HEK293 (cell line): ENCODE measurements around the gene SLC20A1.

Experiments
- EGR2 ChIP-seq: fragments of 450-650 bp; formaldehyde crosslinking; IDR thresholded peaks from 2 replicates; pipeline ENCODE4 v1.5.1; 2016; ENCODE audit warnings: low read depth, missing biosample characterization, missing genetic modification characterization
- FEZF1 ChIP-seq: fragments of 450-650 bp; formaldehyde crosslinking; IDR thresholded peaks from 2 replicates; pipeline ENCODE4 v1.5.1; 2016; ENCODE audit warnings: missing biosample characterization, missing genetic modification characterization
- GLIS1 ChIP-seq: fragments of 450-650 bp; formaldehyde crosslinking; IDR thresholded peaks from 2 replicates; pipeline ENCODE4 v1.5.1; 2016; ENCODE audit warnings: missing biosample characterization, missing genetic modification characterization
- PRDM1 ChIP-seq: fragments of 450-650 bp; formaldehyde crosslinking; IDR thresholded peaks from 2 replicates; pipeline ENCODE4; 2016; ENCODE audit warnings: missing biosample characterization, missing genetic modification characterization
- SETDB1 ChIP-seq: IDR thresholded peaks from one replicate; pipeline ENCODE4 v1.6.1; 2017; ENCODE audit warnings: mild to moderate bottlenecking, low read length, moderate library complexity, mixed read lengths; ENCODE audit not compliant: insufficient read length
- SP3 ChIP-seq: fragments of 450-650 bp; formaldehyde crosslinking; IDR thresholded peaks from 2 replicates; pipeline ENCODE4 v1.5.1; 2016; ENCODE audit warnings: missing biosample characterization, missing genetic modification characterization
- SP7 ChIP-seq: fragments of 450-650 bp; formaldehyde crosslinking; IDR thresholded peaks from 2 replicates; pipeline ENCODE4 v1.5.1; 2016; ENCODE audit warnings: missing biosample characterization, missing genetic modification characterization
- ZNF133 ChIP-seq: fragments of 450-650 bp; formaldehyde crosslinking; IDR thresholded peaks from 2 replicates; pipeline ENCODE4 v1.5.1; 2016; ENCODE audit warnings: missing biosample characterization, missing genetic modification characterization
- ZNF138 ChIP-seq: fragments of 450-650 bp; formaldehyde crosslinking; IDR thresholded peaks from 2 replicates; pipeline ENCODE4 v1.5.1; 2016; ENCODE audit warnings: missing biosample characterization, missing genetic modification characterization, borderline replicate concordance
- ZNF140 ChIP-seq: fragments of 450-650 bp; formaldehyde crosslinking; IDR thresholded peaks from 2 replicates; pipeline ENCODE4 v1.5.1; 2016; ENCODE audit warnings: missing biosample characterization, missing genetic modification characterization
- ZNF155 ChIP-seq: fragments of 450-650 bp; formaldehyde crosslinking; IDR thresholded peaks from 2 replicates; pipeline ENCODE4 v1.5.1; 2016; ENCODE audit warnings: missing biosample characterization, missing genetic modification characterization
- ZNF174 ChIP-seq: fragments of 450-650 bp; formaldehyde crosslinking; IDR thresholded peaks from 2 replicates; pipeline ENCODE4 v1.5.0; 2017; ENCODE audit warnings: missing biosample characterization, mild to moderate bottlenecking, missing genetic modification characterization
- ZNF214 ChIP-seq: fragments of 450-650 bp; formaldehyde crosslinking; IDR thresholded peaks from 2 replicates; pipeline ENCODE4 v1.5.1; 2017; ENCODE audit warnings: missing biosample characterization, mild to moderate bottlenecking, missing genetic modification characterization, borderline replicate concordance
- ZNF366 ChIP-seq: fragments of 450-650 bp; formaldehyde crosslinking; conservative IDR thresholded peaks from 2 replicates; pipeline ENCODE4 v1.5.1; 2016; ENCODE audit warnings: missing biosample characterization, missing genetic modification characterization
- ZNF391 ChIP-seq: fragments of 450-650 bp; formaldehyde crosslinking; IDR thresholded peaks from 2 replicates; pipeline ENCODE4 v1.5.1; 2016; ENCODE audit warnings: low read depth, missing biosample characterization, missing genetic modification characterization, borderline replicate concordance
- ZNF426 ChIP-seq: fragments of 450-650 bp; formaldehyde crosslinking; IDR thresholded peaks from 2 replicates; pipeline ENCODE4 v1.5.1; 2017; ENCODE audit warnings: missing biosample characterization, missing genetic modification characterization, mild to moderate bottlenecking, inconsistent platforms, moderate library complexity
- ZNF76 ChIP-seq: fragments of 450-650 bp; formaldehyde crosslinking; IDR thresholded peaks from 2 replicates; pipeline ENCODE4; 2016; ENCODE audit warnings: low read depth, missing biosample characterization, missing genetic modification characterization, borderline replicate concordance
- ZSCAN16 ChIP-seq: fragments of 450-650 bp; formaldehyde crosslinking; IDR thresholded peaks from 2 replicates; pipeline ENCODE4 v1.5.1; 2016; ENCODE audit warnings: missing biosample characterization, missing genetic modification characterization
- ZSCAN30 ChIP-seq: fragments of 450-650 bp; IDR thresholded peaks from 2 replicates; pipeline ENCODE4 v1.5.1; 2018; ENCODE audit warnings: missing biosample characterization, mild to moderate bottlenecking, missing genetic modification characterization, moderate library complexity
- ZXDB ChIP-seq: fragments of 450-650 bp; formaldehyde crosslinking; IDR thresholded peaks from 2 replicates; pipeline ENCODE4 v1.5.1; 2016; ENCODE audit warnings: missing biosample characterization, missing genetic modification characterization
- TF ChIP-seq, protein P1 (sequence below): fragments of 450-650 bp; formaldehyde crosslinking; IDR thresholded peaks from 2 replicates; pipeline ENCODE4 v1.5.1; 2016; ENCODE audit warnings: missing biosample characterization, missing genetic modification characterization, low read depth
- TF ChIP-seq, protein P2 (sequence below): fragments of 450-650 bp; formaldehyde crosslinking; conservative IDR thresholded peaks from 2 replicates; pipeline ENCODE4 v1.5.1; 2016; ENCODE audit warnings: low read depth, missing biosample characterization, missing genetic modification characterization
- TF ChIP-seq, protein P3 (sequence below): fragments of 450-650 bp; formaldehyde crosslinking; IDR thresholded peaks from 2 replicates; pipeline ENCODE4 v1.5.1; 2017; ENCODE audit warnings: missing biosample characterization, missing genetic modification characterization
- TF ChIP-seq, protein P4 (sequence below): fragments of 450-650 bp; formaldehyde crosslinking; IDR thresholded peaks from 2 replicates; pipeline ENCODE4 v1.5.1; 2016; ENCODE audit warnings: missing biosample characterization, missing genetic modification characterization, low read depth
- TF ChIP-seq, protein P5 (sequence below): fragments of 450-650 bp; formaldehyde crosslinking; IDR thresholded peaks from 2 replicates; pipeline ENCODE4 v1.5.0; 2017; ENCODE audit warnings: missing biosample characterization, missing genetic modification characterization, borderline replicate concordance
- TF ChIP-seq, protein P6 (sequence below): fragments of 450-650 bp; formaldehyde crosslinking; IDR thresholded peaks from 2 replicates; pipeline ENCODE4; 2016; ENCODE audit warnings: missing biosample characterization, missing genetic modification characterization

Gene SLC20A1

DNA sequence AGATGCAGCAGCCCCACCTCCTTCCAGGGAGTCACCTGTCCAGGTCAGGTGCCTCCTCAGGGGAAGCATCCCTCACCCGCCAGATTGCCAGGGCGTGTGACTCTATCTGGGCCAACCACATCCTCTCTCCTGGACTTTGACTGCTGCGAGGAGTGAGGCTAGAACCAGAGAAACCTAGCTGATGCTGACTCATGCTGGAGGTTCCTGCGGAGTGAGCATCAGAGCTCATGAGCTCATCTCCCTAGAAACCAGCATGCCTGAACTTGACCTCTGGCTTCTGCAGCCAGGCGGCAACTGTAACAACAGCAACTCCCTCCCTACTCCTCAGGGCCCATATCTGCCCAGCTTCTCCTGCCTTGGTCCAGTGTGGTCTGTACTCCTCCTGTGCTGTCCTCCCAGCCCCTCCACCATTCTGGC lies 46.8 kb downstream of the SLC20A1 start (continued):
- TF ChIP-seq, protein P1, sequence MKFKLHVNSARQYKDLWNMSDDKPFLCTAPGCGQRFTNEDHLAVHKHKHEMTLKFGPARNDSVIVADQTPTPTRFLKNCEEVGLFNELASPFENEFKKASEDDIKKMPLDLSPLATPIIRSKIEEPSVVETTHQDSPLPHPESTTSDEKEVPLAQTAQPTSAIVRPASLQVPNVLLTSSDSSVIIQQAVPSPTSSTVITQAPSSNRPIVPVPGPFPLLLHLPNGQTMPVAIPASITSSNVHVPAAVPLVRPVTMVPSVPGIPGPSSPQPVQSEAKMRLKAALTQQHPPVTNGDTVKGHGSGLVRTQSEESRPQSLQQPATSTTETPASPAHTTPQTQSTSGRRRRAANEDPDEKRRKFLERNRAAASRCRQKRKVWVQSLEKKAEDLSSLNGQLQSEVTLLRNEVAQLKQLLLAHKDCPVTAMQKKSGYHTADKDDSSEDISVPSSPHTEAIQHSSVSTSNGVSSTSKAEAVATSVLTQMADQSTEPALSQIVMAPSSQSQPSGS (tag by site-specific recombination) = no peak
- TF ChIP-seq ZNF426 (tag by site-specific recombination) (no peak), ZNF133 (tag by site-specific recombination) (no peak), ZNF366 (tag by site-specific recombination) (peak; percentile 58; the same call in 1 of the 2 replicates), SP3 (tag by site-specific recombination) (peak; percentile 27; the same call in 1 of the 2 replicates), ZNF174 (no peak), ZNF391 (no peak), ZNF155 (no peak), ZSCAN30 (tag by site-specific recombination) (no peak), SETDB1 (no peak), ZSCAN16 (no peak), ZNF138 (tag by site-specific recombination) (no peak), EGR2 (tag by site-specific recombination) (no peak), ZNF140 (tag by site-specific recombination) (no peak), ZNF214 (tag by site-specific recombination) (no peak), ZXDB (no peak), SP7 (tag by site-specific recombination) (peak; percentile 76), FEZF1 (tag by site-specific recombination) (peak; percentile 90), GLIS1 (tag by site-specific recombination) (peak; percentile 46; the same call in 1 of the 2 replicates), PRDM1 (tag by site-specific recombination) (peak; percentile 87), ZNF76 (no peak)
- TF ChIP-seq, protein P2, sequence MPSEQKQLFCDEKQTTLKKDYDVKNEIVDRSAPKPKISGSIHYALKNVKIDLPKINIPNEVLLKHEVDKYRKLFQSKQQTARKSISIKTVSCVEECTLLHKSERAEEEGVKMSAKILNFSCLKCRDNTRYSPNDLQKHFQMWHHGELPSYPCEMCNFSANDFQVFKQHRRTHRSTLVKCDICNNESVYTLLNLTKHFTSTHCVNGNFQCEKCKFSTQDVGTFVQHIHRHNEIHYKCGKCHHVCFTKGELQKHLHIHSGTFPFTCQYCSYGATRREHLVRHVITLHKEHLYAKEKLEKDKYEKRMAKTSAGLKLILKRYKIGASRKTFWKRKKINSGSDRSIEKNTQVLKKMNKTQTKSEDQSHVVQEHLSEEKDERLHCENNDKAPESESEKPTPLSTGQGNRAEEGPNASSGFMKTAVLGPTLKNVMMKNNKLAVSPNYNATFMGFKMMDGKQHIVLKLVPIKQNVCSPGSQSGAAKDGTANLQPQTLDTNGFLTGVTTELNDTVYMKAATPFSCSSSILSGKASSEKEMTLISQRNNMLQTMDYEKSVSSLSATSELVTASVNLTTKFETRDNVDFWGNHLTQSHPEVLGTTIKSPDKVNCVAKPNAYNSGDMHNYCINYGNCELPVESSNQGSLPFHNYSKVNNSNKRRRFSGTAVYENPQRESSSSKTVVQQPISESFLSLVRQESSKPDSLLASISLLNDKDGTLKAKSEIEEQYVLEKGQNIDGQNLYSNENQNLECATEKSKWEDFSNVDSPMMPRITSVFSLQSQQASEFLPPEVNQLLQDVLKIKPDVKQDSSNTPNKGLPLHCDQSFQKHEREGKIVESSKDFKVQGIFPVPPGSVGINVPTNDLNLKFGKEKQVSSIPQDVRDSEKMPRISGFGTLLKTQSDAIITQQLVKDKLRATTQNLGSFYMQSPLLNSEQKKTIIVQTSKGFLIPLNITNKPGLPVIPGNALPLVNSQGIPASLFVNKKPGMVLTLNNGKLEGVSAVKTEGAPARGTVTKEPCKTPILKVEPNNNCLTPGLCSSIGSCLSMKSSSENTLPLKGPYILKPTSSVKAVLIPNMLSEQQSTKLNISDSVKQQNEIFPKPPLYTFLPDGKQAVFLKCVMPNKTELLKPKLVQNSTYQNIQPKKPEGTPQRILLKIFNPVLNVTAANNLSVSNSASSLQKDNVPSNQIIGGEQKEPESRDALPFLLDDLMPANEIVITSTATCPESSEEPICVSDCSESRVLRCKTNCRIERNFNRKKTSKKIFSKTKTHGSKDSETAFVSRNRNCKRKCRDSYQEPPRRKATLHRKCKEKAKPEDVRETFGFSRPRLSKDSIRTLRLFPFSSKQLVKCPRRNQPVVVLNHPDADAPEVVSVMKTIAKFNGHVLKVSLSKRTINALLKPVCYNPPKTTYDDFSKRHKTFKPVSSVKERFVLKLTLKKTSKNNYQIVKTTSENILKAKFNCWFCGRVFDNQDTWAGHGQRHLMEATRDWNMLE (tag by site-specific recombination) = no peak
- TF ChIP-seq, protein P3, sequence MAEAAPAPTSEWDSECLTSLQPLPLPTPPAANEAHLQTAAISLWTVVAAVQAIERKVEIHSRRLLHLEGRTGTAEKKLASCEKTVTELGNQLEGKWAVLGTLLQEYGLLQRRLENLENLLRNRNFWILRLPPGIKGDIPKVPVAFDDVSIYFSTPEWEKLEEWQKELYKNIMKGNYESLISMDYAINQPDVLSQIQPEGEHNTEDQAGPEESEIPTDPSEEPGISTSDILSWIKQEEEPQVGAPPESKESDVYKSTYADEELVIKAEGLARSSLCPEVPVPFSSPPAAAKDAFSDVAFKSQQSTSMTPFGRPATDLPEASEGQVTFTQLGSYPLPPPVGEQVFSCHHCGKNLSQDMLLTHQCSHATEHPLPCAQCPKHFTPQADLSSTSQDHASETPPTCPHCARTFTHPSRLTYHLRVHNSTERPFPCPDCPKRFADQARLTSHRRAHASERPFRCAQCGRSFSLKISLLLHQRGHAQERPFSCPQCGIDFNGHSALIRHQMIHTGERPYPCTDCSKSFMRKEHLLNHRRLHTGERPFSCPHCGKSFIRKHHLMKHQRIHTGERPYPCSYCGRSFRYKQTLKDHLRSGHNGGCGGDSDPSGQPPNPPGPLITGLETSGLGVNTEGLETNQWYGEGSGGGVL = peak; percentile 10; the same call in 1 of the 2 replicates
- TF ChIP-seq, protein P4, sequence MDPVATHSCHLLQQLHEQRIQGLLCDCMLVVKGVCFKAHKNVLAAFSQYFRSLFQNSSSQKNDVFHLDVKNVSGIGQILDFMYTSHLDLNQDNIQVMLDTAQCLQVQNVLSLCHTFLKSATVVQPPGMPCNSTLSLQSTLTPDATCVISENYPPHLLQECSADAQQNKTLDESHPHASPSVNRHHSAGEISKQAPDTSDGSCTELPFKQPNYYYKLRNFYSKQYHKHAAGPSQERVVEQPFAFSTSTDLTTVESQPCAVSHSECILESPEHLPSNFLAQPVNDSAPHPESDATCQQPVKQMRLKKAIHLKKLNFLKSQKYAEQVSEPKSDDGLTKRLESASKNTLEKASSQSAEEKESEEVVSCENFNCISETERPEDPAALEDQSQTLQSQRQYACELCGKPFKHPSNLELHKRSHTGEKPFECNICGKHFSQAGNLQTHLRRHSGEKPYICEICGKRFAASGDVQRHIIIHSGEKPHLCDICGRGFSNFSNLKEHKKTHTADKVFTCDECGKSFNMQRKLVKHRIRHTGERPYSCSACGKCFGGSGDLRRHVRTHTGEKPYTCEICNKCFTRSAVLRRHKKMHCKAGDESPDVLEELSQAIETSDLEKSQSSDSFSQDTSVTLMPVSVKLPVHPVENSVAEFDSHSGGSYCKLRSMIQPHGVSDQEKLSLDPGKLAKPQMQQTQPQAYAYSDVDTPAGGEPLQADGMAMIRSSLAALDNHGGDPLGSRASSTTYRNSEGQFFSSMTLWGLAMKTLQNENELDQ (tag by site-specific recombination) = no peak
- TF ChIP-seq, protein P5, sequence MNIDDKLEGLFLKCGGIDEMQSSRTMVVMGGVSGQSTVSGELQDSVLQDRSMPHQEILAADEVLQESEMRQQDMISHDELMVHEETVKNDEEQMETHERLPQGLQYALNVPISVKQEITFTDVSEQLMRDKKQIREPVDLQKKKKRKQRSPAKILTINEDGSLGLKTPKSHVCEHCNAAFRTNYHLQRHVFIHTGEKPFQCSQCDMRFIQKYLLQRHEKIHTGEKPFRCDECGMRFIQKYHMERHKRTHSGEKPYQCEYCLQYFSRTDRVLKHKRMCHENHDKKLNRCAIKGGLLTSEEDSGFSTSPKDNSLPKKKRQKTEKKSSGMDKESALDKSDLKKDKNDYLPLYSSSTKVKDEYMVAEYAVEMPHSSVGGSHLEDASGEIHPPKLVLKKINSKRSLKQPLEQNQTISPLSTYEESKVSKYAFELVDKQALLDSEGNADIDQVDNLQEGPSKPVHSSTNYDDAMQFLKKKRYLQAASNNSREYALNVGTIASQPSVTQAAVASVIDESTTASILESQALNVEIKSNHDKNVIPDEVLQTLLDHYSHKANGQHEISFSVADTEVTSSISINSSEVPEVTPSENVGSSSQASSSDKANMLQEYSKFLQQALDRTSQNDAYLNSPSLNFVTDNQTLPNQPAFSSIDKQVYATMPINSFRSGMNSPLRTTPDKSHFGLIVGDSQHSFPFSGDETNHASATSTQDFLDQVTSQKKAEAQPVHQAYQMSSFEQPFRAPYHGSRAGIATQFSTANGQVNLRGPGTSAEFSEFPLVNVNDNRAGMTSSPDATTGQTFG (tag by site-specific recombination) = no peak
- TF ChIP-seq, protein P6, sequence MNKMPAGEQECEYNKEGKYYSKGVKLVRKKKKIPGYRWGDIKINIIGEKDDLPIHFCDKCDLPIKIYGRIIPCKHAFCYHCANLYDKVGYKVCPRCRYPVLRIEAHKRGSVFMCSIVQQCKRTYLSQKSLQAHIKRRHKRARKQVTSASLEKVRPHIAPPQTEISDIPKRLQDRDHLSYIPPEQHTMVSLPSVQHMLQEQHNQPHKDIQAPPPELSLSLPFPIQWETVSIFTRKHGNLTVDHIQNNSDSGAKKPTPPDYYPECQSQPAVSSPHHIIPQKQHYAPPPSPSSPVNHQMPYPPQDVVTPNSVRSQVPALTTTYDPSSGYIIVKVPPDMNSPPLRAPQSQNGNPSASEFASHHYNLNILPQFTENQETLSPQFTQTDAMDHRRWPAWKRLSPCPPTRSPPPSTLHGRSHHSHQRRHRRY (tag by site-specific recombination) = no peak
